ENCODE data around the gene TPP1. TPM values are rescaled to one million over a fixed set of nuclear protein-coding genes. Genes with fewer than 3 reads are reported as not detected.

Gene TPP1
- polyA plus RNA-seq, 10 donors, result 36.4 to 48.0 (median 40.9) TPM

- DNase-seq, result no peak
Measured at GRCh38 chr11:6629892-6630631, 10.8 kb upstream of the TPP1 start.

- DNase-seq, result no peak
Measured at GRCh38 chr11:6629573-6629891, 10.3 kb upstream of the TPP1 start.

- DNase-seq, result no peak
Measured at GRCh38 chr11:6628526-6628925, 9.3 kb upstream of the TPP1 start.

- no peak for DNase-seq
Measured at GRCh38 chr11:6627762-6628241, 8.6 kb upstream of the TPP1 start.

GRCh38 chr11:6626971-6627761 is 7.9 kb upstream of the TPP1 start:
- no peak for DNase-seq

GRCh38 chr11:6625832-6626420 is 6.7 kb upstream of the TPP1 start:
- no peak for DNase-seq

GRCh38 chr11:6625156-6625831 is 6.1 kb upstream of the TPP1 start:
- DNase-seq, result no peak

- no peak for DNase-seq
Measured at GRCh38 chr11:6623391-6624363, 4.5 kb upstream of the TPP1 start.

- DNase-seq, result peak in 1 of 3 donors; percentile 43
Measured at GRCh38 chr11:6622261-6623171, 3.3 kb upstream of the TPP1 start.

- DNase-seq, result no peak
Measured at GRCh38 chr11:6621711-6622211, 2.5 kb upstream of the TPP1 start.

- DNase-seq, result no peak
Measured at GRCh38 chr11:6620636-6621035, 1.4 kb upstream of the TPP1 start.

- peak in 2 of 3 donors; percentile 54 to 76 for DNase-seq
Measured at GRCh38 chr11:6618117-6619003, 862 bp downstream of the TPP1 start.

GRCh38 chr11:6617315-6617781 is 1.9 kb downstream of the TPP1 start:
- DNase-seq, result no peak

GRCh38 chr11:6616596-6617250 is 2.5 kb downstream of the TPP1 start:
- DNase-seq, result no peak

GRCh38 chr11:6615882-6616585 is 3.2 kb downstream of the TPP1 start:
- no peak for DNase-seq

- no peak for DNase-seq
Measured at GRCh38 chr11:6615046-6615445, 4.2 kb downstream of the TPP1 start.

- DNase-seq, result no peak
Measured at GRCh38 chr11:6614446-6614845, 4.8 kb downstream of the TPP1 start.

All from muscle of back (tissue), 11 donors.